CMK (cell line): ENCODE data around the gene TRAT1.
"Not testable (repeated sequence)": the region's sequence is repeated elsewhere in the genome, so short reads cannot be mapped to it uniquely, and the experiment has no call there.

Experiments used
- DNase-seq: peaks from one replicate; pipeline ENCODE4 v3.0.0-alpha.2; 2010; ENCODE audit warnings: low read depth

TRAT1 gene, protein sequence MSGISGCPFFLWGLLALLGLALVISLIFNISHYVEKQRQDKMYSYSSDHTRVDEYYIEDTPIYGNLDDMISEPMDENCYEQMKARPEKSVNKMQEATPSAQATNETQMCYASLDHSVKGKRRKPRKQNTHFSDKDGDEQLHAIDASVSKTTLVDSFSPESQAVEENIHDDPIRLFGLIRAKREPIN

DNA sequence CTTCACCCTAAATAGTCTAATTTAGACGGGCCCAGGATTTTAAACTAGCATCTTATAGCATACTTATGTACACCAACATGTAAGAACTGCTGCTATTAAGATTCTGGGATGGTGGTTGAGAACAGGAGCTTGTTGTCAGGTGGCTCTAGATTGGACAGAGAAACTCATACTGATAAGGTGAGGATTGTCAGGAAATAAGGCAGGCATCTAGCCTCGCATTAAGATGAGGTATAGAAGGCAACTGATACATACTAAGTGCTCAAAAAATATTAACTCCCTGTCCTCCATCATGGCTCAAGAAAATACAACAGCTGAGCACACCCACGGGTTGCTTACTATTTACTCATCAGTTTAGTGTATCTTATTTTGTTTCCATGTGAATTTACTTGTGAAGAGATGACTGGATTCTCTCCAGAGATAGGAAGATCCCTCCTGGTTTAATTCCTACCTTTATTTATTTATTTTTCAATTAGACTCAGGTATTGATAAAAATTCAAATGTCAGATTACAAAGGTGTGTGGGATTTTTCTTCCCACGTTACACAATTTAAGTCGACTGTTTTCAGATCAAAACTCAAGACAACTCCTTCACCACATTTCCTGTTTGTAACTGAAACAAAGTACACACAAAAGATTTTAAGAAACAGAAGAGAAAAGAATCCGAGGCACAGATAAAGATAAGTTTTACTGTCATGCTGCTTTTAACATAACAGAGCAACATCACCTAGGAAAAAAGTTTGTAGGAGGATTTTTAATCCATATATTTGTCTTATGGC lies at the start of gene TRAT1:
Gene TRAT1 (plus strand): TSS at position 664 of the 775 bp plus-strand sequence. CDS start 142 bp downstream, outside the sequence.
- DNase-seq, result no peak

- DNase-seq, result no peak
These were observed 46.9 kb upstream of the TRAT1 start for GRCh38 chr3:108775649-108776048.

GRCh38 chr3:108779496-108779895 lies 43.1 kb upstream of the TRAT1 start:
- no peak for DNase-seq

- no peak for DNase-seq
These were observed 42.4 kb upstream of the TRAT1 start for GRCh38 chr3:108780235-108780634.

- DNase-seq, result no peak
These were observed 31.1 kb upstream of the TRAT1 start for GRCh38 chr3:108791473-108791872.

DNA sequence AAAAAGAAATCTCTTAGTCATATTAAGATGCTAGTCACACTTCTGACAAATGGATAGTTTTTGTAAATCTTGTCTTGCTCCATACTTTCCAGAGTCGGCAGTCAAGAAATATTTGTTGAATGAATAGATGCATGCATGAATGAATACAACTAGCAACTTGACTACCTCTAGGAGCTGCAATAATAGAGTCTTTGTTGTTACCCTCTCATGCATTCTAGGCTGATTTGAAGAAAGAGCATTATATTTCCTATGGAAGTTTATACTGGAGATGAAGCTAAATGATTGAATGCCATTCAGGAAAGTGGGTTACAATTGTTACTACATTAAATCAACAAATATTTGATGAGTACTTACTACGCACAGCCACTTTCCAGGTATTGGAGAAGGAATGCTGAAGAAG lies 18.1 kb upstream of the TRAT1 start:
- no peak for DNase-seq

DNA sequence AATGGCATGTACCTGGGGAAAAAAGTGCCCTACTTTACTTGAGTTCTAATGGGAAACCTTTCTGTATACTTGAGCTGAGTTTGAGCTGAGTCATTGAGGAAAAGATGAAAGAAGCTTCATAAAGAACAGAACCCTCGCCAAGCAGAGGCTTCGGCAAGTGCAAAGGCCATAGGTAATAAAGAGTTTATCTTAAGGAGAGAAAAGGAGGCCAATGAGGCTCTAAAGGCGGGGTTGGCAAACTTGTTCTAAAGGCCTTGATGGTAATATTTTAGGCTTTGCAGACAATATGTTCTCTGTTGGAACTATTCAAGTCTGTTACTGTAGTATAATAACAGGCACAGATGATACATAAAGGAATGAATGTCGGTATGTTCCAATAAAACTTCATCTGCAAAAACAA lies 17.6 kb upstream of the TRAT1 start:
- no peak for DNase-seq

DNA sequence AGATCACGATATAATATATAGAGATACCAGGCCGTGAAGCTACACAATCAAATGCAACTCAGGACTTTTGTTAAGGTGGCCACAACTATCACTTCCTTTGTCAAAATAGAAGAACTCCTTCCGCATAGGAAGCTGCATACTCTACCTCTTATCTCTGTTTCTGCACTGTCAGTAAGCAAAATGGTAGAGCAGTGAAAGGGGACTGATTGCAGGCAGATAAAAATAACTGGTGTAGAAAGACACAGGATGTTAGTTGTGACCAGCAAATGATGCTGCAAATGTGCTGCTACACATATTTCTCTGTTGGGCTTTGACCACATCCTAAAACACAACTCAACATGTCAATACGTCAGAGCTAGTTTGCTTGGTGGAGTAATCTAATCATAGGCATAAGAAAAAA lies 16.3 kb upstream of the TRAT1 start:
- DNase-seq, result no peak

DNA sequence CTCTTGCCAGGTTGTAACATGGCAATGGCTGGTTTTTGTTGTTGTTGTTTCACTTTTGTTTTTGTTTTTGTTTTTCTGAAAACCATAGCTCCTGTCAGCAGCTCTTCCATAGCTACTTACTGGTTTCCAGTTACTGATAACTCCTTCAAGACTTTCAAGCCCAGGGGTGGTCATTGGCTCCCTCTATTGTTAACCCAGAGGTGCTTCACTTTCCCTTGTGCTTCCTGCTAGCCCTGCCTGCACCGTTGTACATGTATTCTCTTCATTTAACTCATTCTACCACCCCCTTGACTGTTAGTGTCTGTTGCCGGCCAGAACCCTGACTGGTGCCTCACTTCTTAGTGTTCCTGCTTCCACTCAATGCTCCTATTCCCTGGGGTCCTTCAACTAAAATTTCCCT lies 4.2 kb upstream of the TRAT1 start:
- no peak for DNase-seq

GRCh38 chr3:108820586-108820985 lies 2.0 kb upstream of the TRAT1 start:
- no peak for DNase-seq

- DNase-seq, result no peak
These were observed 641 bp downstream of the TRAT1 start for GRCh38 chr3:108823227-108823626.

- DNase-seq, result not testable (repeated sequence)
These were observed 1.2 kb downstream of the TRAT1 start for GRCh38 chr3:108823803-108824202.

GRCh38 chr3:108826309-108827187 lies 4.0 kb downstream of the TRAT1 start:
- DNase-seq, result no peak

GRCh38 chr3:108830381-108830780 lies 7.8 kb downstream of the TRAT1 start:
- no peak for DNase-seq

- DNase-seq, result no peak
These were observed 8.5 kb downstream of the TRAT1 start for GRCh38 chr3:108830991-108831614.

- DNase-seq, result no peak
These were observed 11.0 kb downstream of the TRAT1 start for GRCh38 chr3:108833611-108834010.

- DNase-seq, result no peak
These were observed 12.0 kb downstream of the TRAT1 start for GRCh38 chr3:108834551-108834950.

- no peak for DNase-seq
These were observed 12.5 kb downstream of the TRAT1 start for GRCh38 chr3:108835101-108835500.

DNA sequence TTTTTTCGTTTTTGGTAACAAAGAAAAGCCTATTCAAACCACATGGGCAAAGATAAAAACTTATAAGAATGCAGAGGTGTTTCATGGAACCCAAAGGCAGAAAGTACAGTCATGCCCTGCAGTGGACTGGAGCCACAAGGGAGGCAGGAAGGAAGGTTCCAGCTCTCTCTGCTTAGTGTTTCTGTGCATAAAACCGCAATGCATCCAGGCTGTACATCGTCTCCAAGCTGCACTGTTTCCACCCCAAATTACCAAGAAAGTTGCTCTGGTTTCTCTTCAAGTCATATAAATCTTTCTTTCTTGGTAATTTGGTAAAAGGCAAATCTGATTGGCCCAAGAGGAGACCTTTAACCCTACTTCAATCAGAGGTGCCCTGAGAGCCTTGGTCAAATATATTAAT lies 15.8 kb downstream of the TRAT1 start:
- DNase-seq, result no peak

GRCh38 chr3:108845709-108846293 lies 23.2 kb downstream of the TRAT1 start:
- no peak for DNase-seq

DNA sequence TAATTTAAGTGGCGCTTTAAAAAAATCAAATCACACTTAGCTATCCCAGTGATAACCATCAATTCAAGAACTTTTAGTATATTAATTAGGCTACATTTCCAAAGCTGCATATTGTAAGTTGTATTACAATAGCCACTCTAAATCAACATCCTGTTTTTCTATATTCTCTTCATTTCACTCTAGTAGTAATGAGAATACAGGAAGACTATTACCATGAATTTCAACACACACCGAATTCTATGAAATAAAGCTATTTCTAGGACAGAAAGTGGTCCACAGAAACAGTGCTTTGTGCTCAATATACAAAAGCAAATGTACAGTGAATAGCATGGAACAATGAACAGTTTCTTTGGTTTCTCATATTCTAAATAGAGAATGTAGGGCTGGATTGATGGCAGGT lies 24.6 kb downstream of the TRAT1 start:
- DNase-seq, result no peak

GRCh38 chr3:108849075-108849474 lies 26.5 kb downstream of the TRAT1 start:
- DNase-seq, result no peak
